22Rv1 (cell line): ENCODE measurements around the gene FAM81A.
"Not testable (repeated sequence)": the region's sequence is repeated elsewhere in the genome, so short reads cannot be mapped to it uniquely, and the experiment has no call there.

Experiments used
- ZFX ChIP-seq: fragments of 450-650 bp; IDR thresholded peaks from 2 replicates; pipeline ENCODE4 v1.6.1; 2017; ENCODE audit warnings: antibody characterized with exemption, borderline replicate concordance
- TF ChIP-seq, protein P1 (sequence below): fragments of 450-650 bp; IDR thresholded peaks from 2 replicates; pipeline ENCODE4 v1.5.1; 2017; ENCODE audit warnings: mild to moderate bottlenecking

DNA sequence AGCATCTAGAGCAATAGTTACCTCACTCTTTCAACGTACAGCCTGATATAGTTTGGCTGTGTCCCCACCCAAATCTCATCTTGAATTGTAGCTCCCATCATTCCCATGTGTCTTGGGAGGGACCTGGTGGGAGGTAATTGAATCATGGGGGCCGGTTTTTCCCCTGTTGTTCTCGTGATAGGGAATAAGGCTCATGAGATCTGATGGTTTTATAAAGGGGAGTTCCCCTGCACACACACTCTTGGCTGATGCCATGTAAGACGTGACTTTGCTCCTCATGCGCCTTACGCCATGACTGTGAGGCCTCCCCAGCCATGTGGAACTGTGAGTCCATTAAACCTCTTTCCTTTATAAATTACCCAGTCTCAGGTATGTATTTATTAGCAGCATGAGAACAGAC lies 88.5 kb downstream of the FAM81A start:
- TF ChIP-seq, protein P1, sequence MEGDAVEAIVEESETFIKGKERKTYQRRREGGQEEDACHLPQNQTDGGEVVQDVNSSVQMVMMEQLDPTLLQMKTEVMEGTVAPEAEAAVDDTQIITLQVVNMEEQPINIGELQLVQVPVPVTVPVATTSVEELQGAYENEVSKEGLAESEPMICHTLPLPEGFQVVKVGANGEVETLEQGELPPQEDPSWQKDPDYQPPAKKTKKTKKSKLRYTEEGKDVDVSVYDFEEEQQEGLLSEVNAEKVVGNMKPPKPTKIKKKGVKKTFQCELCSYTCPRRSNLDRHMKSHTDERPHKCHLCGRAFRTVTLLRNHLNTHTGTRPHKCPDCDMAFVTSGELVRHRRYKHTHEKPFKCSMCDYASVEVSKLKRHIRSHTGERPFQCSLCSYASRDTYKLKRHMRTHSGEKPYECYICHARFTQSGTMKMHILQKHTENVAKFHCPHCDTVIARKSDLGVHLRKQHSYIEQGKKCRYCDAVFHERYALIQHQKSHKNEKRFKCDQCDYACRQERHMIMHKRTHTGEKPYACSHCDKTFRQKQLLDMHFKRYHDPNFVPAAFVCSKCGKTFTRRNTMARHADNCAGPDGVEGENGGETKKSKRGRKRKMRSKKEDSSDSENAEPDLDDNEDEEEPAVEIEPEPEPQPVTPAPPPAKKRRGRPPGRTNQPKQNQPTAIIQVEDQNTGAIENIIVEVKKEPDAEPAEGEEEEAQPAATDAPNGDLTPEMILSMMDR = not testable (repeated sequence)
- TF ChIP-seq ZFX = not testable (repeated sequence)
